Muscle of leg (tissue), 11 donors: Measurements from ENCODE around the gene CALM1. TPM values are rescaled to one million over a fixed set of nuclear protein-coding genes. Genes with fewer than 3 reads are reported as not detected.
"Not testable (repeated sequence)": the region's sequence is repeated elsewhere in the genome, so short reads cannot be mapped to it uniquely, and the experiment has no call there.

Experiments used
- DNase-seq: peaks from one replicate; pipeline ENCODE4 v3.0.0; 2013
- H3K27ac ChIP-seq: one replicate; pipeline ENCODE4 v1.5.1; 2013; ENCODE audit warnings: mild to moderate bottlenecking, low read length, control low read depth
- H3K27me3 ChIP-seq: one replicate; pipeline ENCODE4 v1.6.1; 2013; ENCODE audit warnings: low read length; ENCODE audit not compliant: control insufficient read depth, insufficient read depth
- H3K36me3 ChIP-seq: one replicate; pipeline ENCODE4 v1.6.1; 2013; ENCODE audit warnings: low read length; ENCODE audit not compliant: control insufficient read depth, insufficient read depth
- H3K4me1 ChIP-seq: one replicate; pipeline ENCODE4 v1.6.1; 2013; ENCODE audit warnings: low read length; ENCODE audit not compliant: control insufficient read depth, insufficient read depth
- H3K4me3 ChIP-seq: one replicate; pipeline ENCODE4 v1.5.1; 2013; ENCODE audit warnings: low read length, control low read depth
- H3K9me3 ChIP-seq: replicated peaks from 2 replicates; pipeline ENCODE4 v1.6.1; 2013; ENCODE audit warnings: low read depth, low read length; ENCODE audit not compliant: control insufficient read depth
- WGBS: methylation state at CpG from one replicate; pipeline ENCODE4 v1.1.5; 2013; ENCODE audit warnings: missing lambda C conversion rate; ENCODE audit not compliant: insufficient coverage; 5-methylcytosine and 5-hydroxymethylcytosine counted together
- polyA plus RNA-seq, 8 donors: library from polyadenylated mRNA; unstranded; fragments of 120-200 nt; gene quantifications; one replicate each; pipeline versions ENCODE4 v1.2.1 to v1.2.3, GENCODE V29; 2013; ENCODE audit warnings: inconsistent platforms in 1 of 8, low replicate concordance in 1 of 8; ENCODE audit not compliant: insufficient read length in 8 of 8, insufficient read depth in 1 of 8
- total RNA-seq: library from RNA; stranded (reverse); fragments of 120-200 nt; gene quantifications from one replicate; pipeline ENCODE4 v1.2.4, GENCODE V29; 2013

The CALM1 gene
- total and polyA plus RNA-seq, 9 donors: 184 to 317 (median 235) TPM

- WGBS: under 1% methylated on average over 27 of the region's 34 CpGs
- Histone ChIP-seq H3K36me3 (no peaks in the 10 kb centered on the region), H3K4me3 (peak overlapping the region; percentile 91), H3K4me1 (peaks cover 26% of the 10 kb centered on the region), H3K27me3 (no peaks in the 10 kb centered on the region), H3K9me3 (no peaks in the 10 kb centered on the region), H3K27ac (peak overlapping the region; percentile 100)
- peak; percentile 96 for DNase-seq
These were observed 14.2 kb upstream of the CALM1 start for GRCh38 chr14:90382491-90383125.

GRCh38 chr14:90383126-90383730 lies 13.6 kb upstream of the CALM1 start:
- under 1% methylated on average over 62 of the region's 62 CpGs for WGBS
- Histone ChIP-seq H3K4me3 (peak overlapping the region; percentile 91), H3K27ac (peak overlapping the region; percentile 100), H3K27me3 (no peaks in the 10 kb centered on the region), H3K9me3 (no peaks in the 10 kb centered on the region), H3K36me3 (no peaks in the 10 kb centered on the region), H3K4me1 (peaks cover 26% of the 10 kb centered on the region)
- DNase-seq: peak; percentile 100

- peak; percentile 80 for DNase-seq
These were observed 12.9 kb upstream of the CALM1 start for GRCh38 chr14:90383731-90384542.

GRCh38 chr14:90384543-90384911 lies 12.3 kb upstream of the CALM1 start:
- no peak overlapping the region for H3K4me3 ChIP-seq

More at GRCh38 chr14:90383731-90384542, 12.9 kb upstream of the CALM1 start:
- no peaks in the 10 kb centered on the region for H3K9me3 ChIP-seq
- peak overlapping the region; percentile 41 for H3K4me3 ChIP-seq
- H3K4me1 ChIP-seq: peaks cover 26% of the 10 kb centered on the region
- 1% methylated on average over 31 of the region's 37 CpGs for WGBS
- H3K36me3 ChIP-seq: no peaks in the 10 kb centered on the region
- H3K27me3 ChIP-seq: no peaks in the 10 kb centered on the region
- H3K27ac ChIP-seq: peak overlapping the region; percentile 100

GRCh38 chr14:90386321-90386720 lies 10.5 kb upstream of the CALM1 start:
- H3K4me1 ChIP-seq: peaks cover 20% of the 10 kb centered on the region
- DNase-seq: no peak
- H3K4me3 ChIP-seq: no peak overlapping the region
- no peaks in the 10 kb centered on the region for H3K36me3 ChIP-seq
- H3K27ac ChIP-seq: no peak overlapping the region
- H3K9me3 ChIP-seq: no peaks in the 10 kb centered on the region
- no CpG with 5 or more reads among the region's 2 CpGs for WGBS
- no peaks in the 10 kb centered on the region for H3K27me3 ChIP-seq

More at GRCh38 chr14:90384543-90384911, 12.3 kb upstream of the CALM1 start:
- no peaks in the 10 kb centered on the region for H3K9me3 ChIP-seq
- H3K27me3 ChIP-seq: no peaks in the 10 kb centered on the region
- H3K27ac ChIP-seq: peak overlapping the region; percentile 100
- no peak for DNase-seq
- H3K4me1 ChIP-seq: peaks cover 26% of the 10 kb centered on the region
- WGBS: no CpG with 5 or more reads among the region's 3 CpGs
- H3K36me3 ChIP-seq: no peaks in the 10 kb centered on the region

- no CpG with 5 or more reads among the region's 2 CpGs for WGBS
- no peak overlapping the region for H3K4me3 ChIP-seq
- H3K9me3 ChIP-seq: no peaks in the 10 kb centered on the region
- no peaks in the 10 kb centered on the region for H3K36me3 ChIP-seq
- H3K4me1 ChIP-seq: peaks cover 11% of the 10 kb centered on the region
- no peak overlapping the region for H3K27ac ChIP-seq
- H3K27me3 ChIP-seq: no peaks in the 10 kb centered on the region
- no peak for DNase-seq
These were observed 9.5 kb upstream of the CALM1 start for GRCh38 chr14:90387206-90387760.

GRCh38 chr14:90388437-90388836 lies 8.4 kb upstream of the CALM1 start:
- no peaks in the 10 kb centered on the region for H3K27me3 ChIP-seq
- no peaks in the 10 kb centered on the region for H3K36me3 ChIP-seq
- WGBS: 46% methylated on average over 3 of the region's 4 CpGs
- no peak for DNase-seq
- no peaks in the 10 kb centered on the region for H3K9me3 ChIP-seq
- peaks cover 11% of the 10 kb centered on the region for H3K4me1 ChIP-seq
- no peak overlapping the region for H3K4me3 ChIP-seq
- H3K27ac ChIP-seq: no peak overlapping the region

GRCh38 chr14:90388982-90389381 lies 7.8 kb upstream of the CALM1 start:
- no peaks in the 10 kb centered on the region for H3K27me3 ChIP-seq
- no peak overlapping the region for H3K4me3 ChIP-seq
- no peaks in the 10 kb centered on the region for H3K9me3 ChIP-seq
- no peak for DNase-seq
- H3K36me3 ChIP-seq: no peaks in the 10 kb centered on the region
- no CpG with 5 or more reads among the region's 1 CpG for WGBS
- H3K27ac ChIP-seq: no peak overlapping the region
- H3K4me1 ChIP-seq: peaks cover 6% of the 10 kb centered on the region

- H3K27ac ChIP-seq: no peak overlapping the region
- H3K36me3 ChIP-seq: no peaks in the 10 kb centered on the region
- DNase-seq: no peak
- no peaks in the 10 kb centered on the region for H3K9me3 ChIP-seq
- 69% methylated on average over 2 of the region's 3 CpGs for WGBS
- H3K4me1 ChIP-seq: peaks cover 7% of the 10 kb centered on the region
- H3K27me3 ChIP-seq: no peaks in the 10 kb centered on the region
- H3K4me3 ChIP-seq: no peak overlapping the region
These were observed 2.9 kb upstream of the CALM1 start for GRCh38 chr14:90393966-90394365.

GRCh38 chr14:90394782-90395181 lies 2.0 kb upstream of the CALM1 start:
- not testable (repeated sequence) for H3K27me3 ChIP-seq, H3K27ac ChIP-seq, DNase-seq, H3K4me3 ChIP-seq, H3K4me1 ChIP-seq, H3K9me3 ChIP-seq, H3K36me3 ChIP-seq
- WGBS: no CpG with 5 or more reads among the region's 8 CpGs
